ENCODE results near the gene NDE1. TPM values are rescaled to one million over a fixed set of nuclear protein-coding genes. Genes with fewer than 3 reads are reported as not detected.
A peak's percentile ranks its signal among the peaks of the same experiment; 100 is the strongest.

Gene NDE1
- total RNA-seq, 2 donors from 2014 or later: 26.5 to 37.0 TPM

DNA sequence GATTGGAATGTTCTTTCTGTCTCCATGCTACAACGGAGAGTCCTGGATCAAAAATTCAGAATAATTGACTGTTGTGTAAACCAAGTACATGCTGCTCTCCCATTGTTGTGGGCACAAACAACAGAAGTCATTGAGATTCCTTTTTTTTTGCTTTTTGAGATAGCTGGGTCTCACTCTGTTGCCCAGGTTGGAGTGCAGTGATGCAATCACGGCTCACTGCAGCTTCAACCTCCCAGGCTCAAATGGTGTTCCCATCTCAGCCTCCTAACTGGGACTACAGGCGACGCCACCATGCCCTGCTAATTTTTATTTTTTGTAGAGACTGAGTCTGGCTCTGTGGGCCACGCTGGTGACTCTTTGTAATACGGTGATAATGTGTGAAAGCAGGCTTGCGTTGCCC, 24.5 kb downstream of the NDE1 start:
- DNase-seq (ENCODE audit: low spot score) (no peak), ATAC-seq (ENCODE audit: insufficient number of reproducible peaks, low FRiP score, low read depth) (no peak)
- Histone ChIP-seq H3K4me3 (no peak overlapping the region), H3K36me3 (no peaks in the 10 kb centered on the region), H3K27ac (no peak overlapping the region), H3K9me3 (no peaks in the 10 kb centered on the region), H3K27me3 (replicated peaks; ENCODE audit: insufficient read depth) (no peaks in the 10 kb centered on the region), H3K4me1 (ENCODE audit: control insufficient read depth in 1 of 2, low read depth in 2 of 2) (peaks cover 15 to 19% of the 10 kb centered on the region in 2 donors)
- TF ChIP-seq, protein P1, sequence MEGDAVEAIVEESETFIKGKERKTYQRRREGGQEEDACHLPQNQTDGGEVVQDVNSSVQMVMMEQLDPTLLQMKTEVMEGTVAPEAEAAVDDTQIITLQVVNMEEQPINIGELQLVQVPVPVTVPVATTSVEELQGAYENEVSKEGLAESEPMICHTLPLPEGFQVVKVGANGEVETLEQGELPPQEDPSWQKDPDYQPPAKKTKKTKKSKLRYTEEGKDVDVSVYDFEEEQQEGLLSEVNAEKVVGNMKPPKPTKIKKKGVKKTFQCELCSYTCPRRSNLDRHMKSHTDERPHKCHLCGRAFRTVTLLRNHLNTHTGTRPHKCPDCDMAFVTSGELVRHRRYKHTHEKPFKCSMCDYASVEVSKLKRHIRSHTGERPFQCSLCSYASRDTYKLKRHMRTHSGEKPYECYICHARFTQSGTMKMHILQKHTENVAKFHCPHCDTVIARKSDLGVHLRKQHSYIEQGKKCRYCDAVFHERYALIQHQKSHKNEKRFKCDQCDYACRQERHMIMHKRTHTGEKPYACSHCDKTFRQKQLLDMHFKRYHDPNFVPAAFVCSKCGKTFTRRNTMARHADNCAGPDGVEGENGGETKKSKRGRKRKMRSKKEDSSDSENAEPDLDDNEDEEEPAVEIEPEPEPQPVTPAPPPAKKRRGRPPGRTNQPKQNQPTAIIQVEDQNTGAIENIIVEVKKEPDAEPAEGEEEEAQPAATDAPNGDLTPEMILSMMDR (IDR thresholded peaks at IDR 0.05): no peak

DNA sequence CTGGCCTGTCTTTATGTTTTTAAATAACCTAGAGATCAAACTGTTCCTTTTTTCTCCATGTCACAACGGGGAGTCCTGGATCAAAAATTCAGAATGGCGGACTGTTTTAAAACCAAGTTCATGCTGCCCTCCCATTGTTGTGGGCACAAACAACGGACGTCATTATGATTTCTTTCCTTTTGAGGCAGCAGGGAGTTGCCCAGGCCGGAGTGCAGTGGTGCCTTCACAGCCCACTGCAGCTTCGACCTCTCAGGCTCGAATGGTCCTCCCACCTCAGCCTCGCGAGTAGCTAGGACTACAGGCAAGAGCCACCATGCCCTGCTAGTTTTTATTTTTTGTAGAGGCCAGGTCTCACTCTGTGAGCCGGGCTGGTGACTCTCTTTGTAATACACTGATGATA, 26.5 kb downstream of the NDE1 start:
- no peak for DNase-seq (ENCODE audit: low spot score)
- ATAC-seq (ENCODE audit: insufficient number of reproducible peaks, low FRiP score, low read depth): no peak
- H3K4me1 ChIP-seq (ENCODE audit: control insufficient read depth in 1 of 2, low read depth in 2 of 2): peaks cover 15 to 21% of the 10 kb centered on the region in 2 donors
- H3K27ac ChIP-seq: no peak overlapping the region
- H3K36me3 ChIP-seq: no peaks in the 10 kb centered on the region
- TF ChIP-seq, protein P1 (IDR thresholded peaks at IDR 0.05): no peak
- H3K9me3 ChIP-seq: no peaks in the 10 kb centered on the region
- no peak overlapping the region for H3K4me3 ChIP-seq
- H3K27me3 ChIP-seq (replicated peaks; ENCODE audit: insufficient read depth): no peaks in the 10 kb centered on the region

- no peak for ATAC-seq (ENCODE audit: insufficient number of reproducible peaks, low FRiP score, low read depth)
- TF ChIP-seq, protein P1 (IDR thresholded peaks at IDR 0.05): no peak
- H3K4me1 ChIP-seq (ENCODE audit: control insufficient read depth in 1 of 2, low read depth in 2 of 2): peaks cover 7 to 18% of the 10 kb centered on the region in 2 donors
Measured at GRCh38 chr16:15677447-15677846, 27.4 kb downstream of the NDE1 start.

GRCh38 chr16:15682105-15682570, 32.1 kb downstream of the NDE1 start:
- Histone ChIP-seq H3K27me3 (replicated peaks; ENCODE audit: insufficient read depth) (no peaks in the 10 kb centered on the region), H3K4me1 (ENCODE audit: control insufficient read depth in 1 of 2, low read depth in 2 of 2) (peaks cover 0 to 7% of the 10 kb centered on the region in 2 donors), H3K27ac (peak overlapping the region; percentile 32 to 39), H3K36me3 (peaks cover 2% of the 10 kb centered on the region), H3K9me3 (no peaks in the 10 kb centered on the region), H3K4me3 (no peak overlapping the region)
- TF ChIP-seq, protein P1 (IDR thresholded peaks at IDR 0.05): peak; percentile 56
- DNase-seq (ENCODE audit: low spot score) (no peak), ATAC-seq (ENCODE audit: insufficient number of reproducible peaks, low FRiP score, low read depth) (no peak)

More at GRCh38 chr16:15677447-15677846, 27.4 kb downstream of the NDE1 start:
- Histone ChIP-seq H3K4me3 (no peak overlapping the region), H3K36me3 (no peaks in the 10 kb centered on the region), H3K27ac (no peak overlapping the region), H3K9me3 (no peaks in the 10 kb centered on the region), H3K27me3 (replicated peaks; ENCODE audit: insufficient read depth) (no peaks in the 10 kb centered on the region)
- no peak for DNase-seq (ENCODE audit: low spot score)

DNA sequence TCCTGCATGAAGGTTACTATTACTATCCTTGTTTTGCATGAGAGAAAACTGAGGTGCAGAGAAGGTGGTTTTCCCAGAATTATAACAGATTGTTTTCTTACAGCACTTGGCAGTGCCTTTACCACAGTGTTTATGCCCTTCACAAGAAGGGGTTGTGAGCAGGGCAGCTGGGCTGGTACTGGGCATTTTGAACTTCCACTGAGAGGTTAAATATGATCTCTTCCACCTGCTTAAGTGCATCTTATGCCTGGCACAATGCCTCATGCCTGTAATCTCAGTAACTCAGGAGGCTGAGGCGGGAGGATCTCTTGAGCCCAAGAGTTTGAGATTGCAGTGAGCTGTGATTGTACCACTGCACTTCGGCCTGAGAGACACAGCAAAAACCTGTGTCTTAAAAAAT, 36.2 kb downstream of the NDE1 start:
- no peak for DNase-seq (ENCODE audit: low spot score)
- ATAC-seq (ENCODE audit: insufficient number of reproducible peaks, low FRiP score, low read depth): no peak
- Histone ChIP-seq H3K9me3 (no peaks in the 10 kb centered on the region), H3K4me1 (ENCODE audit: control insufficient read depth in 1 of 2, low read depth in 2 of 2) (peaks cover 9 to 28% of the 10 kb centered on the region in 2 donors), H3K4me3 (no peak overlapping the region), H3K27ac (no peak overlapping the region), H3K27me3 (replicated peaks; ENCODE audit: insufficient read depth) (no peaks in the 10 kb centered on the region), H3K36me3 (peaks cover 9% of the 10 kb centered on the region)
- TF ChIP-seq, protein P1 (IDR thresholded peaks at IDR 0.05): no peak
